Prostate gland (tissue), 2 donors: ENCODE measurements around the gene STUM. TPM values are rescaled to one million over a fixed set of nuclear protein-coding genes. Genes with fewer than 3 reads are reported as not detected.
"Not testable (repeated sequence)": the region's sequence is repeated elsewhere in the genome, so short reads cannot be mapped to it uniquely, and the experiment has no call there.

Experiments
- DNase-seq: peaks from one replicate; pipeline ENCODE4 v3.0.0-alpha.2; 2019; ENCODE audit warnings: low spot score
- H3K27ac ChIP-seq, 2 donors: fragments of 200-600 bp; sonication (generic); 2 replicates each; pipeline ENCODE4 v1.5.1; 2017 to 2019
- H3K27me3 ChIP-seq: fragments of 200-600 bp; sonication (generic); replicated peaks from 2 replicates; pipeline ENCODE4 v1.5.1; 2019; ENCODE audit not compliant: insufficient read depth
- H3K36me3 ChIP-seq, 2 donors: fragments of 200-600 bp; sonication (generic); 1 replicate in 1 of 2; 2 replicates in 1 of 2; pipeline versions ENCODE4 v1.5.1 to v1.8.1; 2017 to 2019
- H3K4me1 ChIP-seq: fragments of 200-600 bp; sonication (generic); replicated peaks from 2 replicates; pipeline ENCODE4 v1.5.1; 2019
- H3K4me3 ChIP-seq, 2 donors: fragments of 200-600 bp; sonication (generic); 2 replicates each; pipeline ENCODE4 v1.5.1; 2017 to 2019
- H3K9me3 ChIP-seq: fragments of 200-600 bp; sonication (generic); 2 replicates; pipeline ENCODE4 v1.5.1; 2017
- POLR2A ChIP-seq: fragments of 450-650 bp; IDR thresholded peaks from one replicate; pipeline ENCODE4 v1.6.1; 2016; ENCODE audit warnings: antibody characterized with exemption, mild to moderate bottlenecking
- POLR2AphosphoS5 ChIP-seq: sonication (generic); formaldehyde crosslinking; IDR thresholded peaks from one replicate; pipeline ENCODE4 v1.6.1; 2017; ENCODE audit warnings: antibody characterized with exemption
- WGBS: methylation state at CpG from one replicate; pipeline ENCODE4 v1.1.5; 2018; 5-methylcytosine and 5-hydroxymethylcytosine counted together
- intact Hi-C: fragments of 100-400 bp; cut with DNase I; formaldehyde crosslinking; loops from one replicate; pipeline ENCODE4 v1.14.2; 2022
- total RNA-seq, 2 donors: library from RNA; depleted of rRNA; stranded (reverse); fragments of >200 nt; gene quantifications; one replicate each; pipeline ENCODE4 v1.1.0, GENCODE V29; 2016
- TF ChIP-seq, protein P1 (sequence below), 4 experiments: fragments of 200-600 bp in 2 of 4; fragments of 450-650 bp in 2 of 4; sonication (generic) in 2 of 4; IDR thresholded peaks; 1 replicate in 3 of 4; 2 replicates in 1 of 4; pipeline ENCODE4 v1.5.1; 2016 to 2019; ENCODE audit warnings: antibody characterized with exemption in 4 of 4, mild to moderate bottlenecking in 2 of 4, moderate library complexity in 2 of 4

The STUM gene
- total RNA-seq, 2 donors from 2014 or later = 1.9 to 4.3 TPM

DNA sequence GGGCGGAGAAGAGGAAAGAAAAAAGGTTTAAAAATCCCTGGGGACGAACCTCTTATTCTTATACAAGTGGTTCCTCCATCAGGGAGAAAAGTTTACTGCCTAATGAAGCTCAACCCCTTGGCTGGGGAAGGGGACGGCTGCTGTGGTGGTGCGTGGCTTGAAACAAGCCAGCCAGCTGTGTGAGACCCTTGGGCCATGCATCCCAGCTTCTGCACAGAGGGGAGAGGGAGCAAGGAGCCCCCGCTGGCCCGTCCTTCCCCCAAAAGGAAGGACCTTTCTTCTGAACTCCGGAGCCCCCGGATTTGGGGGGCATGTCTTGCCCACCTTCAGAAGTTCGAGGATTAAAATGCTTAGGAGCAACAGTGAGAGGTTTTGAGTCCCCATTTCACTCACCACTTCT, 67.3 kb downstream of the STUM start:
- intact Hi-C loops = no loop called here
- H3K4me1 ChIP-seq = no peaks in the 10 kb centered on the region
- H3K4me3 ChIP-seq = no peak overlapping the region
- H3K36me3 ChIP-seq = no peaks in the 10 kb centered on the region
- H3K27ac ChIP-seq = no peak overlapping the region
- H3K9me3 ChIP-seq = no peaks in the 10 kb centered on the region
- 77% methylated on average over 9 of the region's 9 CpGs for WGBS
- H3K27me3 ChIP-seq = no peaks in the 10 kb centered on the region
- TF ChIP-seq, protein P1, sequence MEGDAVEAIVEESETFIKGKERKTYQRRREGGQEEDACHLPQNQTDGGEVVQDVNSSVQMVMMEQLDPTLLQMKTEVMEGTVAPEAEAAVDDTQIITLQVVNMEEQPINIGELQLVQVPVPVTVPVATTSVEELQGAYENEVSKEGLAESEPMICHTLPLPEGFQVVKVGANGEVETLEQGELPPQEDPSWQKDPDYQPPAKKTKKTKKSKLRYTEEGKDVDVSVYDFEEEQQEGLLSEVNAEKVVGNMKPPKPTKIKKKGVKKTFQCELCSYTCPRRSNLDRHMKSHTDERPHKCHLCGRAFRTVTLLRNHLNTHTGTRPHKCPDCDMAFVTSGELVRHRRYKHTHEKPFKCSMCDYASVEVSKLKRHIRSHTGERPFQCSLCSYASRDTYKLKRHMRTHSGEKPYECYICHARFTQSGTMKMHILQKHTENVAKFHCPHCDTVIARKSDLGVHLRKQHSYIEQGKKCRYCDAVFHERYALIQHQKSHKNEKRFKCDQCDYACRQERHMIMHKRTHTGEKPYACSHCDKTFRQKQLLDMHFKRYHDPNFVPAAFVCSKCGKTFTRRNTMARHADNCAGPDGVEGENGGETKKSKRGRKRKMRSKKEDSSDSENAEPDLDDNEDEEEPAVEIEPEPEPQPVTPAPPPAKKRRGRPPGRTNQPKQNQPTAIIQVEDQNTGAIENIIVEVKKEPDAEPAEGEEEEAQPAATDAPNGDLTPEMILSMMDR (IDR thresholded peaks at IDR 0.05) = no peak
- TF ChIP-seq POLR2A (no peak), POLR2AphosphoS5 (no peak)
- DNase-seq = no peak

DNA sequence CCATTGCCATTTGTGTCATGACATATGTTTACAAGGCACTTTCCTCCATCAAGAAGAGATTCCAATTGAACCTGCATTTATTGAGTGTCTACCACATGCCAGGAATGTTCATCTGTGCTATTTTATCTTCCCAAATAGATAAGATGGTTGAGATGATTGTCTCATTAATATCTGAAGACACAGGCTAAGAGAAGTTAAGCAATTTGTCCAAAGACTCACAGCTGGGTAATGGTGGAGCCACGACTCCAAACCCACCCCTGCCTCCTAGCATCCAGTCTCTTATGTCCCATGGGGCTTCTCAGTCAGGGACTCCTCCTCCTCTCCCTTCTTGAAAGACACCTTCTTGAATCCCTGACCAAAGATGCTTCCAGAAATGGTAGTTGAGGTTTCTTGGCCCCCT, 68.1 kb downstream of the STUM start:
- no peak for DNase-seq
- no peaks in the 10 kb centered on the region for H3K4me1 ChIP-seq
- WGBS = 78% methylated on average over 1 of the region's 1 CpG
- intact Hi-C loops = no loop called here
- H3K9me3 ChIP-seq = no peaks in the 10 kb centered on the region
- no peaks in the 10 kb centered on the region for H3K36me3 ChIP-seq
- H3K27ac ChIP-seq = no peak overlapping the region
- TF ChIP-seq, protein P1 (IDR thresholded peaks at IDR 0.05) = no peak
- no peak for TF ChIP-seq POLR2AphosphoS5
- TF ChIP-seq POLR2A = no peak
- H3K27me3 ChIP-seq = no peaks in the 10 kb centered on the region
- H3K4me3 ChIP-seq = no peak overlapping the region

DNA sequence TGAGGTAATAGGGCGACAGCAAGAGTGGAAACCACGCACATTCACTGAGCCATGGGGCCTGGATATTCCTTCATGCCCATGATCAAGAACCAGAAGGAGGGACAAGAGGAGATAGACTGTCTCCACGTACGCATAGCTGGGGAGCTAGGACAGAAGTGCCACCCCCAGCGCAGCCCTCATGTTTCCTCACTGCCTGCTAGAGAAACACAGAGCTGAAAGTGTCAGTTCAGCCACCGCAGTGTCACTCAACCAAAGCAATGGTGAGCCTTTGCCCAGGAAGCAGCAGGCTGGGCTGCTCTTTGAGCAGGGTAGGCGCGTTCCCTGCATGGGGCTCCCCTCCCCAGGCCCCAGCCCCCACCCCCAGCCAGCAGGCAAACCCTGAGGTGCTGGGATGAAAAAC, 68.5 kb downstream of the STUM start:
- H3K4me1 ChIP-seq = no peaks in the 10 kb centered on the region
- WGBS = 83% methylated on average over 8 of the region's 8 CpGs
- intact Hi-C loops = no loop called here
- no peaks in the 10 kb centered on the region for H3K9me3 ChIP-seq
- no peak for TF ChIP-seq POLR2A
- TF ChIP-seq, protein P1 (IDR thresholded peaks at IDR 0.05) = no peak
- no peak for TF ChIP-seq POLR2AphosphoS5
- H3K4me3 ChIP-seq = no peak overlapping the region
- no peaks in the 10 kb centered on the region for H3K27me3 ChIP-seq
- no peak overlapping the region for H3K27ac ChIP-seq
- H3K36me3 ChIP-seq = no peaks in the 10 kb centered on the region
- DNase-seq = no peak

DNA sequence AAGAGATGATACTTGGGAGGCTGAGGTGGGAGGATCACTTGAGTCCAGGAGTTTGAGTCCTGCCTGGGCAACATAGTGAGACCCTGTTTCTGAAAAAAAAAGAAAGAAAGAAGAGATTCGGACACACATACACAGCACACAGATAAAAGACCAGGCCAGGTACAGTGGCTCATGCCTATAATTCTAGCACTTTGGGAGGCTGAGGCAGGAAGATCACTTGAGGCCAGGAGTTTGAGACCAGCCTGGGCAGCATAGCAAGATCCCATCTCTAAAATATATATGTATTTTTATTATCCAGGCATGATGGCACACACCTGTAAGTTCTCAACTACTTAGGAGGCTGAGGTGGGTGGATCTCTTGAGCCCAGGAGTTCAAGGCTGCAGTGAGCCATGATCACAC, 69.2 kb downstream of the STUM start:
- intact Hi-C loops, H3K9me3 ChIP-seq, H3K36me3 ChIP-seq, H3K27me3 ChIP-seq, H3K4me1 ChIP-seq, DNase-seq, H3K27ac ChIP-seq, H3K4me3 ChIP-seq: not testable (repeated sequence)
- 100% methylated on average over 1 of the region's 1 CpG for WGBS

DNA sequence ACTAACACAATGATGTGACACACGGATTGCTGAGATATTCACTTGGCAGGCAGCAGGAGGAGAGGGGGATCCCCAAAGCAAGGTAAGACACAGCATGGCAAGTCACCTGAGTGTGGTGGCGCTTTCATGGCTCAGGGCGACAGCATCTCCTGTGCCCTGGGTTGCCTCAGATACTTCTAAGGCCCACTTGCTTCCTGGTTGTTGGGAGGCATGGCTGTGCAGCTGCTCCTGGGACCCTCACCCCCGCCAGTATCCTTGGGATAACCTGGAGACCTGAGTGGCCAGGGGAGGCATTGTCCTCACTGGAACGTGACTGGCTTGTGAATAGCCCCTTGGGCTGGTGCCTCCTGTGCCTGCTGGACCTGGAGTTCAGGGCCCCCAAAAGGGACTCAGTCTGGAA, 69.8 kb downstream of the STUM start:
- no peak for DNase-seq

More for the DNA sequence above, 69.8 kb downstream of the STUM start:
- Histone ChIP-seq H3K27ac (no peak overlapping the region), H3K4me1 (no peaks in the 10 kb centered on the region), H3K36me3 (no peaks in the 10 kb centered on the region), H3K27me3 (no peaks in the 10 kb centered on the region), H3K4me3 (no peak overlapping the region), H3K9me3 (no peaks in the 10 kb centered on the region)
- WGBS = 74% methylated on average over 5 of the region's 5 CpGs
- intact Hi-C loops = no loop called here
- TF ChIP-seq, protein P1 (IDR thresholded peaks at IDR 0.05) = no peak
- TF ChIP-seq POLR2AphosphoS5 = no peak
- no peak for TF ChIP-seq POLR2A
